NCI-H82 treated with DMSO at 0.1 percent for 48 hours (cell line): ENCODE results near the gene PC.

ENCODE experiments used
- DNase-seq: peaks from one replicate; lab custom pipeline; 2025; ENCODE audit not compliant: unreplicated experiment; lab: John Stamatoyannopoulos, UW

Gene PC

GRCh38 chr11:66868726-66869566 lies 89.2 kb downstream of the PC start:
- DNase-seq, result peak; percentile 64

- peak; percentile 69 for DNase-seq
Measured at GRCh38 chr11:66868082-66868725, 90.0 kb downstream of the PC start.

GRCh38 chr11:66867425-66868040 lies 90.7 kb downstream of the PC start:
- no peak for DNase-seq

- DNase-seq, result peak; percentile 47
Measured at GRCh38 chr11:66866511-66866986, 91.6 kb downstream of the PC start.

GRCh38 chr11:66866007-66866406 lies 92.2 kb downstream of the PC start:
- DNase-seq, result no peak

- no peak for DNase-seq
Measured at GRCh38 chr11:66864924-66865697, 93.1 kb downstream of the PC start.

- no peak for DNase-seq
Measured at GRCh38 chr11:66864172-66864901, 93.8 kb downstream of the PC start.

- no peak for DNase-seq
Measured at GRCh38 chr11:66863428-66864125, 94.6 kb downstream of the PC start.

- no peak for DNase-seq
Measured at GRCh38 chr11:66862559-66863037, 95.6 kb downstream of the PC start.

- DNase-seq, result no peak
Measured at GRCh38 chr11:66861774-66862558, 96.2 kb downstream of the PC start.

GRCh38 chr11:66861038-66861773 lies 97.0 kb downstream of the PC start:
- no peak for DNase-seq

GRCh38 chr11:66860449-66860831 lies 97.7 kb downstream of the PC start:
- no peak for DNase-seq

GRCh38 chr11:66859686-66860448 lies 98.3 kb downstream of the PC start:
- no peak for DNase-seq

GRCh38 chr11:66858939-66859685 lies 99.1 kb downstream of the PC start:
- DNase-seq, result no peak

GRCh38 chr11:66858186-66858938 lies 99.8 kb downstream of the PC start:
- DNase-seq, result no peak

- DNase-seq, result no peak
Measured at GRCh38 chr11:66857927-66858185, 100.3 kb downstream of the PC start.
